Esophagus (tissue), 2 donors: ENCODE data around the gene DAB1. TPM values are rescaled to one million over a fixed set of nuclear protein-coding genes. Genes with fewer than 3 reads are reported as not detected.

Experiments
- H3K27ac ChIP-seq, 2 donors: one replicate each; pipeline ENCODE4 v1.5.1; 2013; ENCODE audit warnings: low read depth in 2 of 2, mild to moderate bottlenecking in 2 of 2, inconsistent platforms in 1 of 2, low read length in 1 of 2, moderate library complexity in 1 of 2
- H3K27me3 ChIP-seq, 2 donors: one replicate each; pipeline ENCODE4 v1.6.1; 2013; ENCODE audit warnings: low read length in 2 of 2, control low read depth in 1 of 2, mild to moderate bottlenecking in 1 of 2; ENCODE audit not compliant: insufficient read depth in 2 of 2, control insufficient read depth in 1 of 2
- H3K36me3 ChIP-seq, 2 donors: one replicate each; pipeline ENCODE4 v1.6.1; 2013; ENCODE audit warnings: low read length in 1 of 2; ENCODE audit not compliant: control insufficient read depth in 2 of 2, insufficient read depth in 2 of 2
- H3K4me1 ChIP-seq, 2 donors: one replicate each; pipeline ENCODE4 v1.6.1; 2013; ENCODE audit warnings: low read length in 1 of 2; ENCODE audit not compliant: control insufficient read depth in 2 of 2, insufficient read depth in 2 of 2
- H3K4me3 ChIP-seq, 2 donors: one replicate each; pipeline ENCODE4 v1.5.1; 2013; ENCODE audit warnings: low read length in 2 of 2, mild to moderate bottlenecking in 2 of 2, low read depth in 1 of 2, moderate library complexity in 1 of 2
- H3K9me3 ChIP-seq, 2 donors: one replicate each; pipeline ENCODE4 v1.6.1; 2013; ENCODE audit warnings: mild to moderate bottlenecking in 2 of 2, low read depth in 1 of 2, low read length in 1 of 2, moderate library complexity in 1 of 2; ENCODE audit not compliant: control insufficient read depth in 2 of 2, insufficient read depth in 1 of 2
- whole genome bisulfite sequencing, 2 donors: extraction: QIAGEN DNeasy Blood & Tissue Kit; methylation state at CpG; one replicate each; pipeline ENCODE4 v1.1.7; 2013; 5-methylcytosine and 5-hydroxymethylcytosine counted together
- polyA plus RNA-seq, 2 donors: library from polyadenylated mRNA; stranded (reverse); fragments of 200-250 nt; gene quantifications; one replicate each; pipeline ENCODE4 v1.2.3, GENCODE V29; 2013
- donor health status: healthy with polysubstance abuse.
- donor health status: Bipolar disorder and iron deficiency.

DAB1 gene
- polyA plus RNA-seq, 2 donors, result 0.04 TPM; not detected in 1

DNA sequence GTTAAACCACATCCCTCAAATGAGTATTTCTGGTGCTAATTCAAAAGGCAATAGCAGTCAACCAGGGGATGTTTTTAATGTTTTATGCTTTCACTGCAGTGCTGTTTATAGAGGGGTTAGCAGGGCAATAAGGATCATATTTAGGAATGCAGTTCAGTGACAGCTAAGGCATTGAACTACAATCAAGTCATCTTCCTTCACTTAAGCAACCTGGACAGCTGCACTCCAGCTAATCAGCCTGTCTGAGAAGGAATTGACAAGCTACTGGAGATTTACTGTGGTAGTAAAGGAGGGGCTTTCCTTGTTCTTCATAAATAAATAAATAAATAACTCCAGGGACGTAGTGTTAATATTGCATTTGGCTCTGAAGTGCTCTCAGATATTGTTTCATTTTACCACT is 93.9 kb downstream of the DAB1 start:
- Histone ChIP-seq H3K27me3 (no peaks in the 10 kb centered on the region), H3K36me3 (no peaks in the 10 kb centered on the region), H3K4me3 (no peak overlapping the region), H3K27ac (no peak overlapping the region), H3K4me1 (no peaks in the 10 kb centered on the region), H3K9me3 (no peaks in the 10 kb centered on the region)
- 44 to 52% methylated on average over 1 of the region's 1 CpG for WGBS, 2 donors

DNA sequence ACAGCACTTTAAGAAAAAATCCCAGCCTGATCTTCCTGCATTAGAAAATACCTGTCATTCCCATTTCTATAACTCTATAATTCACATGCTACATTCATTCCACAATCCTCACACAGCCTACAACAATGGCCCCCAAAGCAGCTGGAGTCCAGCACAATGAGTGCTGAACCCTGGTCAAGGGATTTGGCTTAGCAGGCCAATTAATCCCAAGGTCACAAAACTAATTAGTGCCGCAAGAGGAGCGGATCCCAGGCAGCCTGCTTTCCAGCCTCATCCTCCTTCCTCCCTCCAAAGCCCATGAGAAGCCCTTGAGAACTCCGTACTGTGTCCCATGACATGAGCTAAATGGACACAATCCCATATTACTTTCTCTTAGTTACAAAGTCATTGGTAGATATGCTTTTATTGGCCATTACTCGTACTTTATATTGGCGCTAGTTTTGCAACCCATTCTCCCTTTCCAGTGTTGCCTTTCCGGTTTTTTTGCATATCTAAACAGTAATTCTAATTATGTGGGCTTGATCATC is 94.8 kb downstream of the DAB1 start:
- Histone ChIP-seq H3K36me3 (no peaks in the 10 kb centered on the region), H3K9me3 (no peaks in the 10 kb centered on the region), H3K4me1 (no peaks in the 10 kb centered on the region), H3K27ac (no peak overlapping the region), H3K27me3 (no peaks in the 10 kb centered on the region), H3K4me3 (no peak overlapping the region)
- 80 to 86% methylated on average over 6 of the region's 6 CpGs for WGBS, 2 donors

DNA sequence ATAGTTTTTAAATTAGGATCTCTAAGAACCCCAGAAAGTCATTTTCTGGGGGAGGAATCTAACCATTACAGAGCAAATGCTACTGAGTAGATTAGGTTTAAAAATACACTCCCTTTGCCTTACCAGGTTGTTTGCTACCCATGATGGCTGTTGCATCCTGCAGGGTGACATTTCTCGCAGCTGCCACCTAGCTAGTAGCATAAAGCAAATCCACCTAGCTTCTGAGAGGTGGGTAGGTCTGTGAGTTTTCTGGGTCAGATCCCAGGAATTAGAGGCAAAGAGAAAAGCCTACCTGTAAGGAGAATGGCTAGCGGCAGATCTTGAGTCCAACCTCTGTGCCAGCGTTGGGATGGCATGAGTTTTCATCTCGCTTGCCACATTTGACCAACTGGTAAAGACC is 95.9 kb downstream of the DAB1 start:
- Histone ChIP-seq H3K36me3 (no peaks in the 10 kb centered on the region), H3K27me3 (no peaks in the 10 kb centered on the region), H3K27ac (no peak overlapping the region), H3K4me3 (no peak overlapping the region), H3K9me3 (no peaks in the 10 kb centered on the region), H3K4me1 (no peaks in the 10 kb centered on the region)
- WGBS, 2 donors, result 97% methylated on average over 4 of the region's 4 CpGs

DNA sequence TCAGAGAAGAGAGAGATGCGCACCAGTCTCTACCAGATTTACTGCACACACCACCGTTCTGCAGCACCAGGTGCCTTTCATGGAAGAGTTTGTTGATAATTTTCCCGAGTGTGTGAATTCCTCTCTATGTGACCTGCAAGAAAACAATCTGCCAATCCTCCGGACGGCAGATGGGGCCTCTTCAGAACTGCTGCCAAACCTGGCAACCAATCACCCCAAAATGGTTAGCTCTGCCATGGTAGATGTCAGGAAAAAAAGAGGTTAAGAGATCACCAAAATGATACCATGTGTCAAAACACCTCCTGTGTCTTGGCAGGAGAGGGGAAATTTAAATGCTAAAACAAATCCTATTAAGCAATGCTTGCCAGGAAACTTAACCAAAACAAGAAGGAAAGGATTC is 96.5 kb downstream of the DAB1 start:
- Histone ChIP-seq H3K27ac (no peak overlapping the region), H3K27me3 (no peaks in the 10 kb centered on the region), H3K9me3 (no peaks in the 10 kb centered on the region), H3K4me3 (no peak overlapping the region), H3K4me1 (no peaks in the 10 kb centered on the region), H3K36me3 (no peaks in the 10 kb centered on the region)
- WGBS, 2 donors, result 68 to 73% methylated on average over 5 of the region's 5 CpGs

DNA sequence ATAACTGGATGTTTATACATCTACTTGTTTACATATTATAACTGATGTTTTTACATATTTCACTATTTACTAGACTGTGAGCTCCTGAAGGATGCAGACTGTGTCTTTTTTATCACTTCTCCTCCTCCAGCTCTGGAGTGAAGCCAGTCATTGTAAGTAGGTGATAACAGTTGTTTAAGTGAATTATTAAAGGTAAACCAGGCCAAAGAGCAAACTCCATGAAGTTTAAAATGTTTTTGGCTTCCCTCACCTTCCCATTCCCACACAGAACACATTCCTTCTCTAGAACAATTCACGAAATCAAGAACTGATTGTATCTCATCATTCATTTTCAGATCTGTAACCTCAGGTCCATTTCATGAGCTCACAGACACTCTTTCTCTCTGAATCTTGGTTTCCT is 98.3 kb downstream of the DAB1 start:
- WGBS, 2 donors, result 57 to 80% methylated on average over 1 of the region's 1 CpG
- Histone ChIP-seq H3K9me3 (no peaks in the 10 kb centered on the region), H3K27me3 (no peaks in the 10 kb centered on the region), H3K4me3 (no peak overlapping the region), H3K4me1 (no peaks in the 10 kb centered on the region), H3K36me3 (no peaks in the 10 kb centered on the region), H3K27ac (no peak overlapping the region)

DNA sequence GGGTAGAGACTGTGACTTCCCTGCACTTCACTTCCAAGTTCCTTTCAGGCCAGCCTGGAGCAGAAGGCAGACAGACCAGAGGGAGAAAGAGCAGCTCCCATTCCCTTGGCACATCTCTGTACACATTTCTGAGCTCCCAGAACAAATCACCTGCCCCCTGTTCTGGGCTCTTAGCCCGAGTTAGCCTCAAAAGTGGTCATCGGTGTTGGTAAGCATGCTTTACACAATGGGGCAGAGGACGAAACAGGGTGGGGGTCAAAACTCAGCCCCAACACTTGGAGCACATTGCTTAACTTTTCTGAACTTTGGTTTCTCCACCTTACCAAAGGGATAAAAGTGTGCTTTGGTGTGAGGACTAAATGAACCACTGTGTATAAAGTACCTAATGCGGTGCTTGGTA is 98.7 kb downstream of the DAB1 start:
- no peak overlapping the region for H3K27ac ChIP-seq
- WGBS, 2 donors, result 61 to 63% methylated on average over 4 of the region's 4 CpGs
- H3K9me3 ChIP-seq, result no peaks in the 10 kb centered on the region
- H3K27me3 ChIP-seq, result no peaks in the 10 kb centered on the region
- no peak overlapping the region for H3K4me3 ChIP-seq
- H3K36me3 ChIP-seq, result no peaks in the 10 kb centered on the region
- no peaks in the 10 kb centered on the region for H3K4me1 ChIP-seq

DNA sequence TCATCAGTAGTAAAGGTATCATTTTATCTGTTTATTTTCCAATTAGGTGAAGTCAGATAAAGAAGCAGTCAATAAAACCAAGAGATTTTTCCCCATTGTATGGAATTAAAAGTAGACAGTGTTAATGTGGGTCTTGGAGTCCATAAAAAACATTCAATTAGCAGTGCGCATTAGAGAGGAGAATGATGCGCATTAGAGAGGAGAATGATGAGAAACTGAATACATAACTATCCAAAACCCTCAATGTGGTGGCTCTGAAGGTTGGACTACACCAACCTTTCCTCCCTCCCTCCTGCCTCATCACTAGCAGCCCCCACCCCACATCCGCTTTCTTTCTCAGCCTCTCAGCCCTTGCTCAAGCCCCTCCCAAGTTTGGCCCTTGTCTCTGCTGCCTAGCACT is 99.5 kb downstream of the DAB1 start:
- H3K4me1 ChIP-seq, result no peaks in the 10 kb centered on the region
- 94% methylated on average over 3 of the region's 3 CpGs for WGBS, 2 donors

DNA sequence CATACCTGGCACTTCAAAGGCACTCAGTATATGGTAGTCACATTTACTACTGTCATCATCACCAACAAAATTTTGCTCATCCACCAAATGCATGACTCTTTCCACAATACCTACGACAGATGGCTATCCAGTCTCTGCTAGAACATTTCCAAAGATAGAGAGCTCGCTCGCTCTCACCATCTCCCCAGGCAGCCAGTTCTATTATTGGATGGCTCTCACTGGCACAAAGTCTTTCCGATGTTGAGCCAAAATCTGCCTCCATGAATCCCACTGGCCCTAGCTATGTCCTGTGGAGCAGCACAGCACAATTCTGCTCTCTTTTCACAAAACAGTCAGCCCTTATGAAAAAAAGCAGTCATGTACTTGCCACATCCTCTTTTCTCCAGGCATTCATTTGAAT is 102.1 kb downstream of the DAB1 start:
- no peak overlapping the region for H3K4me3 ChIP-seq
- no peak overlapping the region for H3K27ac ChIP-seq
- H3K27me3 ChIP-seq, result no peaks in the 10 kb centered on the region
- no peaks in the 10 kb centered on the region for H3K4me1 ChIP-seq
- H3K9me3 ChIP-seq, result no peaks in the 10 kb centered on the region
- 92 to 93% methylated on average over 4 of the region's 4 CpGs for WGBS, 2 donors
- no peaks in the 10 kb centered on the region for H3K36me3 ChIP-seq

More for the DNA sequence above, 99.5 kb downstream of the DAB1 start:
- H3K36me3 ChIP-seq, result no peaks in the 10 kb centered on the region
- H3K9me3 ChIP-seq, result no peaks in the 10 kb centered on the region
- H3K27me3 ChIP-seq, result no peaks in the 10 kb centered on the region
- H3K4me3 ChIP-seq, result no peak overlapping the region
- H3K27ac ChIP-seq, result no peak overlapping the region

DNA sequence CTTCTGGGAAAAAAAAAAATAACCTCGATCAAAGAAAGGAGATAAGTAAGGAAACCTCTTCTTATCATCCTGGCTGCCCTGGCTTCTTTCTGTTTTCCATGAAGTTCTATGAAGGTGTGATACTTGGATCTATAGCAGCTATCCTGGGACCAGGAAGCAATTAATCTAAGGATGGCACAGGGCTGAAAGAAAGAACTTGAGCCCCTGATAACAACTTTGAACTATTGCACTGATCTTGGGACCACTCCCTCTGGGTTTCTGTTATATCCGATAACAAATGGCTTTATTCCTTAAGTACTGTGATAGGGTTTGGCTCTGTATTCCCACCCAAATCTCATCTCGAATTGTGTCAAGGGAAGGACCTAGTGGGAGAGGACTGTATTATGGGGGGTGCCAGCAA is 104.1 kb downstream of the DAB1 start:
- Histone ChIP-seq H3K27me3 (no peaks in the 10 kb centered on the region), H3K9me3 (no peaks in the 10 kb centered on the region), H3K4me3 (no peak overlapping the region), H3K36me3 (no peaks in the 10 kb centered on the region), H3K27ac (no peak overlapping the region), H3K4me1 (no peaks in the 10 kb centered on the region)
- 68 to 80% methylated on average over 3 of the region's 3 CpGs for WGBS, 2 donors

DNA sequence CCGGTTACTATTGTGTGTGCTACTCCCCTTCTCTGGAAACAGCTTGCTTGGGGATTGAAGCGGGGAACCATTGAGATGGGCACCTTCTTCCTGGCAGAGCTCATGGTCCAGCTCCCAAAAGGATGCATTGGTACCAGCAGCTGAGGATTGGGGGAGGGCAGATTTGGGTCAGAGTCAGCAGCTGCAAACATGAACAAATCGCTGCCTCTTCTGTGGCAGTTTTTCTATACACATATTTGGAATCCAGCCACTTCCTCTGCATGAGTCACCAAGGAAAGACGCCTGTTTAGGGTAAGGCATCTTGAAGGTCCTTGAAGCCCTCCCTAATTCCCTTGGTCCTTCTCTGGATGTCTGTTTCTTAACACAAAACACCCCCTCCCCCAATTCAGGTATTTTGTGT is 104.7 kb downstream of the DAB1 start:
- H3K27ac ChIP-seq, result no peak overlapping the region
- H3K4me1 ChIP-seq, result no peaks in the 10 kb centered on the region
- WGBS, 2 donors, result 35 to 40% methylated on average over 4 of the region's 4 CpGs
- H3K9me3 ChIP-seq, result no peaks in the 10 kb centered on the region
- H3K36me3 ChIP-seq, result no peaks in the 10 kb centered on the region
- no peaks in the 10 kb centered on the region for H3K27me3 ChIP-seq
- H3K4me3 ChIP-seq, result no peak overlapping the region
